H9 (cell line): ENCODE measurements around the gene RABGAP1L. TPM values are rescaled to one million over a fixed set of nuclear protein-coding genes. Genes with fewer than 3 reads are reported as not detected.
A peak's percentile ranks its signal among the peaks of the same experiment; 100 is the strongest.

Experiments used
- DNase-seq: peaks from one replicate; pipeline ENCODE4 v3.0.0-alpha.2; 2017
- H2AFZ ChIP-seq: one replicate; pipeline ENCODE4 v1.6.1; 2013; ENCODE audit warnings: mild to moderate bottlenecking, low read length, control low read depth, moderate library complexity
- H2AK5ac ChIP-seq: 2 replicates; pipeline ENCODE4 v1.6.1; 2013; ENCODE audit warnings: low read length, control low read depth, mixed read lengths; ENCODE audit not compliant: insufficient read length
- H2BK120ac ChIP-seq: one replicate; pipeline ENCODE4 v1.6.1; 2013; ENCODE audit warnings: low read depth, mild to moderate bottlenecking, low read length, control low read depth, inconsistent platforms; ENCODE audit not compliant: poor library complexity, severe bottlenecking
- H2BK12ac ChIP-seq: 2 replicates; pipeline ENCODE4 v1.6.1; 2013; ENCODE audit warnings: low read length, control low read depth, mixed read lengths, low read depth; ENCODE audit not compliant: insufficient read length
- H2BK15ac ChIP-seq: 2 replicates; pipeline ENCODE4 v1.6.1; 2013; ENCODE audit warnings: low read depth, low read length, control low read depth
- H2BK20ac ChIP-seq: one replicate; pipeline ENCODE4 v1.6.1; 2013; ENCODE audit warnings: low read depth, mild to moderate bottlenecking, low read length, control low read depth, inconsistent platforms; ENCODE audit not compliant: poor library complexity, severe bottlenecking
- H2BK5ac ChIP-seq: 2 replicates; pipeline ENCODE4 v1.6.1; 2013; ENCODE audit warnings: low read length, control low read depth, mixed read lengths; ENCODE audit not compliant: insufficient read length
- H3K14ac ChIP-seq: 2 replicates; pipeline ENCODE4 v1.6.1; 2013; ENCODE audit warnings: low read length, control low read depth; ENCODE audit not compliant: insufficient read depth
- H3K18ac ChIP-seq: 2 replicates; pipeline ENCODE4 v1.6.1; 2013; ENCODE audit warnings: low read depth, mild to moderate bottlenecking, mixed read lengths, low read length, control low read depth; ENCODE audit not compliant: insufficient read length
- H3K23ac ChIP-seq: 2 replicates; pipeline ENCODE4 v1.6.1; 2013; ENCODE audit warnings: low read length, control low read depth, mixed read lengths, low read depth; ENCODE audit not compliant: insufficient read length
- H3K23me2 ChIP-seq: 2 replicates; pipeline ENCODE4 v1.6.1; 2013; ENCODE audit warnings: low read depth, mild to moderate bottlenecking, mixed read lengths, low read length, control low read depth; ENCODE audit not compliant: insufficient read length, poor library complexity, severe bottlenecking
- H3K27ac ChIP-seq: 2 replicates; pipeline ENCODE4 v1.5.1; 2013; ENCODE audit warnings: low read length, control low read depth, mixed read lengths, low read depth; ENCODE audit not compliant: insufficient read length
- H3K27me3 ChIP-seq: 2 replicates; pipeline ENCODE4 v1.6.1; 2013; ENCODE audit warnings: low read length, control low read depth, inconsistent platforms; ENCODE audit not compliant: insufficient read depth
- H3K4ac ChIP-seq: 2 replicates; pipeline ENCODE4 v1.6.1; 2013; ENCODE audit warnings: low read depth, mild to moderate bottlenecking, control low read depth, inconsistent platforms, low read length, moderate library complexity
- H3K4me1 ChIP-seq: 2 replicates; pipeline ENCODE4 v1.6.1; 2013; ENCODE audit warnings: low read length, control low read depth, inconsistent platforms; ENCODE audit not compliant: insufficient read depth
- H3K4me2 ChIP-seq: 2 replicates; pipeline ENCODE4 v1.6.1; 2013; ENCODE audit warnings: low read length, control low read depth, mixed read lengths; ENCODE audit not compliant: insufficient read length, insufficient read depth
- H3K56ac ChIP-seq: 2 replicates; pipeline ENCODE4 v1.6.1; 2013; ENCODE audit warnings: low read depth, mild to moderate bottlenecking, mixed read lengths, low read length, control low read depth; ENCODE audit not compliant: insufficient read length
- H3K79me1 ChIP-seq: 2 replicates; pipeline ENCODE4 v1.6.1; 2013; ENCODE audit warnings: low read depth, mild to moderate bottlenecking, moderate library complexity, low read length, control low read depth, inconsistent platforms; ENCODE audit not compliant: insufficient read depth, poor library complexity, severe bottlenecking
- H3K79me2 ChIP-seq: 2 replicates; pipeline ENCODE4 v1.6.1; 2013; ENCODE audit warnings: low read length, control low read depth, inconsistent platforms; ENCODE audit not compliant: insufficient read depth
- H3K9ac ChIP-seq: 2 replicates; pipeline ENCODE4 v1.6.1; 2013; ENCODE audit warnings: low read length, control low read depth, mixed read lengths; ENCODE audit not compliant: insufficient read length; ENCODE audit errors: extremely low read depth
- H3K9me3 ChIP-seq: one replicate; pipeline ENCODE4 v1.6.1; 2013; ENCODE audit warnings: low read depth, low read length, inconsistent platforms; ENCODE audit not compliant: control insufficient read depth
- H3T11ph ChIP-seq: one replicate; pipeline ENCODE4 v1.6.1; 2013; ENCODE audit warnings: mild to moderate bottlenecking, low read length, control low read depth, inconsistent platforms
- H4K20me1 ChIP-seq: one replicate; pipeline ENCODE4 v1.6.1; 2013; ENCODE audit not compliant: control insufficient read depth, insufficient read length, insufficient read depth
- H4K5ac ChIP-seq: 2 replicates; pipeline ENCODE4 v1.6.1; 2013; ENCODE audit warnings: low read depth, mild to moderate bottlenecking, mixed read lengths, low read length, control low read depth; ENCODE audit not compliant: insufficient read length
- H4K8ac ChIP-seq: replicated peaks from 2 replicates; pipeline ENCODE4 v1.6.1; 2013; ENCODE audit warnings: low read length, control low read depth, mixed read lengths, low read depth; ENCODE audit not compliant: insufficient read length
- H4K91ac ChIP-seq: 2 replicates; pipeline ENCODE4 v1.6.1; 2013; ENCODE audit warnings: low read depth, mild to moderate bottlenecking, moderate library complexity, mixed read lengths, low read length, control low read depth; ENCODE audit not compliant: insufficient read length
- H3K27ac Mint-ChIP-seq, 3 experiments: 2 replicates in 2 of 3; 3 replicates in 1 of 3; pipeline ENCODE4 v1.8.0; 2020 to 2021; ENCODE audit warnings: mixed read lengths in 3 of 3, mild to moderate bottlenecking in 1 of 3, moderate library complexity in 1 of 3
- H3K27me3 Mint-ChIP-seq: 2 replicates; pipeline ENCODE4 v1.8.0; 2021; ENCODE audit warnings: low read depth, mild to moderate bottlenecking, moderate library complexity, mixed read lengths
- H3K36me3 Mint-ChIP-seq, 3 experiments: 2 replicates in 2 of 3; 3 replicates in 1 of 3; pipeline ENCODE4 v1.8.0; 2020 to 2021; ENCODE audit warnings: low read depth in 3 of 3, mixed read lengths in 3 of 3; ENCODE audit not compliant: insufficient read depth in 1 of 3
- H3K4me1 Mint-ChIP-seq, 2 experiments: 2 replicates each; pipeline ENCODE4 v1.8.0; 2020; ENCODE audit warnings: mixed read lengths in 2 of 2
- H3K4me3 Mint-ChIP-seq, 2 experiments: 2 replicates in 1 of 2; 3 replicates in 1 of 2; pipeline ENCODE4 v1.8.0; 2020 to 2021; ENCODE audit warnings: mild to moderate bottlenecking in 2 of 2, mixed read lengths in 2 of 2, moderate library complexity in 1 of 2
- H3K9me3 Mint-ChIP-seq, 2 experiments: 2 replicates in 1 of 2; 3 replicates in 1 of 2; pipeline ENCODE4 v1.8.0; 2020; ENCODE audit warnings: mild to moderate bottlenecking in 2 of 2, mixed read lengths in 2 of 2, moderate library complexity in 1 of 2
- WGBS: extraction: QIAGEN DNeasy Blood & Tissue Kit; methylation state at CpG from one replicate; pipeline ENCODE4 v1.1.7; 2013; ENCODE audit warnings: missing lambda C conversion rate, low lambda C conversion rate, mixed read lengths; ENCODE audit not compliant: insufficient read length; ENCODE audit errors: extremely low coverage; 5-methylcytosine and 5-hydroxymethylcytosine counted together
- total RNA-seq: library from RNA; stranded (reverse); gene quantifications from 2 replicates; pipeline ENCODE4 v1.2.1, GENCODE V29; 2021
- TF ChIP-seq, protein P1 (sequence below): fragments of 200-600 bp; sonication (generic); conservative IDR thresholded peaks from 3 replicates; pipeline ENCODE4 v1.8.0; 2021; ENCODE audit warnings: antibody characterized with exemption, mild to moderate bottlenecking

Gene RABGAP1L
- total RNA-seq, 1 experiment from 2014 or later, result 147 TPM

DNA sequence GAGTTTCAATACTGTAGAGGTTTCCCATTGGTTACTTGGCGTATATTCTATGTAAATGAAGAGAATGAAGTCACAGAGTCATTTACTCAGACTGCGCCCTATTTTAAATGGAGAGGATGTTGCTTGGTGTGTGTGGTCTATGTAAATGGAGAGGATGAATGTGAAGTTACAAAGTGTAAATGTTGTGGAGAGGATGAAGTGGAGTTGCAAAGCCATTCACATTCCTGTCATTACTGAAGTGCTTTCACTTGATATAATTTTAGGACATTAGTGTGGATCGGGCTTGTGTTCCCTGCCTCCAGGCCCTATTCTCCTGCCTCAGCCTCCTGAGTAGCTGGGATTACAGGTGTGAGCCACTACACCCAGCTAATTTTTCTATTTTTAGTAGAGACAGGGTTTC, 741.0 kb downstream of the RABGAP1L start:
- no peak overlapping the region for H2BK15ac ChIP-seq
- no peak overlapping the region for H3K18ac ChIP-seq
- no peak overlapping the region for H4K8ac ChIP-seq
- H3K14ac ChIP-seq, result no peak overlapping the region
- H2BK12ac ChIP-seq, result no peak overlapping the region
- H3K23ac ChIP-seq, result no peak overlapping the region
- H2AFZ ChIP-seq, result no peak overlapping the region
- Mint-ChIP-seq H3K27me3 (no peaks in the 10 kb centered on the region), H3K4me3 (no peak overlapping the region), H3K27ac (peak overlapping the region in 1 of 3 experiments; percentile 10; a peak in 1 of 7 replicates), H3K4me1 (peaks cover 40 to 44% of the 10 kb centered on the region in 2 experiments), H3K36me3 (peaks cover 67 to 82% (median 82%) of the 10 kb centered on the region in 3 experiments), H3K9me3 (peaks cover 3 to 12% of the 10 kb centered on the region in 2 experiments; a peak in 3 of 5 replicates)
- peaks cover 12% of the 10 kb centered on the region for H3K79me1 ChIP-seq
- no peak overlapping the region for H2AK5ac ChIP-seq
- H3K79me2 ChIP-seq, result peaks cover 22% of the 10 kb centered on the region; the same call in 1 of the 2 replicates
- H3K56ac ChIP-seq, result no peak overlapping the region
- H3K9me3 ChIP-seq, result no peaks in the 10 kb centered on the region
- no peak overlapping the region for H3K4me2 ChIP-seq
- H2BK5ac ChIP-seq, result no peak overlapping the region
- no peaks in the 10 kb centered on the region for H3K23me2 ChIP-seq
- H3K4me1 ChIP-seq, result peaks cover 7% of the 10 kb centered on the region
- H3T11ph ChIP-seq, result no peak overlapping the region
- H3K27ac ChIP-seq, result no peak overlapping the region
- H4K5ac ChIP-seq, result no peak overlapping the region
- H4K91ac ChIP-seq, result no peak overlapping the region
- no peak overlapping the region for H2BK120ac ChIP-seq
- TF ChIP-seq, protein P1, sequence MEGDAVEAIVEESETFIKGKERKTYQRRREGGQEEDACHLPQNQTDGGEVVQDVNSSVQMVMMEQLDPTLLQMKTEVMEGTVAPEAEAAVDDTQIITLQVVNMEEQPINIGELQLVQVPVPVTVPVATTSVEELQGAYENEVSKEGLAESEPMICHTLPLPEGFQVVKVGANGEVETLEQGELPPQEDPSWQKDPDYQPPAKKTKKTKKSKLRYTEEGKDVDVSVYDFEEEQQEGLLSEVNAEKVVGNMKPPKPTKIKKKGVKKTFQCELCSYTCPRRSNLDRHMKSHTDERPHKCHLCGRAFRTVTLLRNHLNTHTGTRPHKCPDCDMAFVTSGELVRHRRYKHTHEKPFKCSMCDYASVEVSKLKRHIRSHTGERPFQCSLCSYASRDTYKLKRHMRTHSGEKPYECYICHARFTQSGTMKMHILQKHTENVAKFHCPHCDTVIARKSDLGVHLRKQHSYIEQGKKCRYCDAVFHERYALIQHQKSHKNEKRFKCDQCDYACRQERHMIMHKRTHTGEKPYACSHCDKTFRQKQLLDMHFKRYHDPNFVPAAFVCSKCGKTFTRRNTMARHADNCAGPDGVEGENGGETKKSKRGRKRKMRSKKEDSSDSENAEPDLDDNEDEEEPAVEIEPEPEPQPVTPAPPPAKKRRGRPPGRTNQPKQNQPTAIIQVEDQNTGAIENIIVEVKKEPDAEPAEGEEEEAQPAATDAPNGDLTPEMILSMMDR, result no peak
- no peak overlapping the region for H3K9ac ChIP-seq
- H2BK20ac ChIP-seq, result no peak overlapping the region
- DNase-seq, result no peak
- no peaks in the 10 kb centered on the region for H3K27me3 ChIP-seq
- no peaks in the 10 kb centered on the region for H4K20me1 ChIP-seq
- H3K4ac ChIP-seq, result no peak overlapping the region
- no CpG with 5 or more reads among the region's 3 CpGs for WGBS
